K562 (cell line): ENCODE results near the gene MPDZ. TPM values are rescaled to one million over a fixed set of nuclear protein-coding genes. Genes with fewer than 3 reads are reported as not detected.
A peak's percentile ranks its signal among the peaks of the same experiment; 100 is the strongest.

Source experiments
- ATAC-seq: fragments of 200-7000 bp; cut with Tn5 transposase; 3 replicates; pipeline ENCODE4 v1.9.1; 2020; ENCODE audit warnings: moderate library complexity
- BruUV-seq: library from RNA; stranded (reverse); fragments of 400-500 nt; replicated peaks from 2 replicates; lab custom pipeline; 2021; lab: Mats Ljungman, UMichigan
- CTCF ChIA-PET: fragments of 300-600 bp; formaldehyde crosslinking; extraction: SDS; loops from one replicate; lab custom pipeline; 2021; ENCODE audit warnings: low intra/inter-chr PET ratio; lab: Yijun Ruan, JAX
- POLR2A ChIA-PET: fragments of 300-600, 350-650 bp; sonication (Branson Sonifier 250); formaldehyde crosslinking; extraction: SDS; loops from one replicate; lab custom pipeline; 2021; ENCODE audit warnings: antibody characterized with exemption, inconsistent platforms; lab: Yijun Ruan, JAX
- DNase-seq, 4 experiments: peaks; one replicate each; pipeline versions ENCODE4 v3.0.0 to v3.0.0-alpha.2; 2011 to 2018; ENCODE audit warnings: low spot score in 3 of 4, mixed read lengths in 3 of 4; ENCODE audit errors: extremely low read depth in 1 of 4
- FAIRE-seq: peaks from 2 replicates; lab custom pipeline; 2011; peaks lifted over from hg19 to GRCh38; lab: Jason Lieb, UNC
- H2AFZ ChIP-seq: 2 replicates; pipeline ENCODE4 v1.6.0; 2011; ENCODE audit warnings: low read depth, low read length, control low read depth, inconsistent platforms
- H3K27ac ChIP-seq: fragments of 200-600 bp; 3 replicates; pipeline ENCODE4 v1.8.0; 2011; ENCODE audit warnings: low read depth, mild to moderate bottlenecking, control low read depth, inconsistent platforms, low read length, moderate library complexity, mixed read lengths; ENCODE audit errors: extremely low read depth
- H3K27me3 ChIP-seq, 2 experiments: fragments of 300-600 bp in 1 of 2; 2 replicates in 1 of 2; 3 replicates in 1 of 2; pipeline versions ENCODE4 v1.6.0 to v1.8.0; 2011; ENCODE audit warnings: inconsistent platforms in 2 of 2, low read length in 2 of 2, mild to moderate bottlenecking in 1 of 2, mixed read lengths in 1 of 2, moderate library complexity in 1 of 2; ENCODE audit not compliant: control insufficient read depth in 2 of 2, insufficient read depth in 2 of 2
- H3K36me3 ChIP-seq: fragments of 300-600 bp; 3 replicates; pipeline ENCODE4 v1.8.0; 2011; ENCODE audit warnings: mild to moderate bottlenecking, low read length, inconsistent platforms; ENCODE audit not compliant: control insufficient read depth, insufficient read depth
- H3K4me1 ChIP-seq, 2 experiments: fragments of 200-600 bp in 1 of 2; replicated peaks in 1 of 2; 2 replicates in 1 of 2; 3 replicates in 1 of 2; pipeline versions ENCODE4 v1.5.1 to v1.8.0; 2011; ENCODE audit warnings: inconsistent platforms in 2 of 2, low read length in 2 of 2, mild to moderate bottlenecking in 1 of 2, mixed read lengths in 1 of 2, moderate library complexity in 1 of 2; ENCODE audit not compliant: control insufficient read depth in 2 of 2, insufficient read depth in 2 of 2
- H3K4me2 ChIP-seq: 2 replicates; pipeline ENCODE4 v1.6.1; 2011; ENCODE audit warnings: low read length, control low read depth, inconsistent platforms, mixed read lengths; ENCODE audit not compliant: insufficient read depth
- H3K4me3 ChIP-seq: fragments of 200-600 bp; sonication (generic), shearing (Covaris generic); 2 replicates; pipeline ENCODE4 v1.5.1; 2016; ENCODE audit warnings: control low read depth, inconsistent platforms
- H3K79me2 ChIP-seq: fragments of 200-600 bp; 3 replicates; pipeline ENCODE4 v1.8.0; 2011; ENCODE audit warnings: low read length, inconsistent platforms; ENCODE audit not compliant: control insufficient read depth, insufficient read depth
- H3K9ac ChIP-seq, 2 experiments: 2 replicates each; pipeline versions ENCODE4 v1.6.0 to v1.6.1; 2011; ENCODE audit warnings: low read depth in 2 of 2, low read length in 2 of 2, control low read depth in 1 of 2, inconsistent platforms in 1 of 2, mild to moderate bottlenecking in 1 of 2, mixed read lengths in 1 of 2; ENCODE audit not compliant: insufficient read depth in 1 of 2
- H3K9me1 ChIP-seq: one replicate; pipeline ENCODE4 v1.6.0; 2011; ENCODE audit warnings: inconsistent platforms, mild to moderate bottlenecking, low read length, moderate library complexity; ENCODE audit not compliant: control insufficient read depth, insufficient read depth
- H3K9me3 ChIP-seq: replicated peaks from 2 replicates; pipeline ENCODE4 v1.5.1; 2011; ENCODE audit warnings: low read depth, low read length, inconsistent platforms; ENCODE audit not compliant: control insufficient read depth, insufficient read depth
- H4K20me1 ChIP-seq: replicated peaks from 2 replicates; pipeline ENCODE4 v1.6.1; 2011; ENCODE audit warnings: low read length, inconsistent platforms, mixed read lengths; ENCODE audit not compliant: control insufficient read depth, insufficient read depth
- C11orf30 ChIP-seq: fragments of 450-650 bp; IDR thresholded peaks from 2 replicates; pipeline ENCODE4 v1.6.1; 2016; ENCODE audit warnings: low read depth, mild to moderate bottlenecking
- CHD1 ChIP-seq: fragments of 200-600 bp; sonication (generic); IDR thresholded peaks from one replicate; pipeline ENCODE4 v1.6.1; 2012; ENCODE audit warnings: mild to moderate bottlenecking, moderate library complexity, low read length, inconsistent platforms
- COPS2 ChIP-seq: fragments of 450-650 bp; conservative IDR thresholded peaks from 2 replicates; pipeline ENCODE4 v1.6.1; 2016; ENCODE audit warnings: mild to moderate bottlenecking, moderate library complexity
- ZNF316 ChIP-seq: fragments of 450-650 bp; IDR thresholded peaks from 2 replicates; pipeline ENCODE4 v1.6.1; 2016
- WGBS: fragments of 100-300 bp; shearing (Covaris generic); methylation state at CpG from one replicate; pipeline ENCODE4 v1.1.6; 2016; ENCODE audit warnings: low coverage, mixed read lengths; ENCODE audit not compliant: insufficient coverage; ENCODE audit errors: missing lambda C conversion rate; 5-methylcytosine and 5-hydroxymethylcytosine counted together
- in situ Hi-C: fragments of 300-500 bp; cut with MboI; formaldehyde crosslinking; loops from 4 replicates; pipeline ENCODE4 v1.15.0; 2018; ENCODE audit warnings: inconsistent platforms, mixed read lengths
- intact Hi-C: fragments of 100-400 bp; cut with micrococcal nuclease; formaldehyde crosslinking; loops from 2 replicates; pipeline ENCODE4 v1.14.2; 2022
- polyA plus RNA-seq, 8 experiments: library from polyadenylated mRNA; depleted of rRNA in 4 of 8; stranded (reverse) in 5 of 8; unstranded in 3 of 8; fragments of >200 nt; fragmentation: Nextera tagmentation in 2 of 8; fragmentation: Illumina TruSeq in 1 of 8; extraction: Ambion mirVana in 2 of 8; extraction: Trizol in 1 of 8; gene quantifications; 2 replicates each; pipeline versions ENCODE4 v1.2.1 to v1.2.3, GENCODE V29; 2011 to 2014; ENCODE audit warnings: inconsistent platforms in 1 of 8, missing spikeins in 1 of 8
- total RNA-seq, 7 experiments: library from RNA; depleted of rRNA in 6 of 7; stranded (reverse); fragments of >200 nt in 6 of 7; fragmentation: Illumina TruSeq in 2 of 7; extraction: Trizol in 2 of 7; gene quantifications; 2 replicates each; pipeline versions ENCODE4 v1.2.1 to v1.2.3, GENCODE V29; 2011 to 2021; ENCODE audit warnings: low replicate concordance in 1 of 7
- TF ChIP-seq, protein P1 (sequence below), 2 experiments: fragments of 450-650 bp; IDR thresholded peaks; 2 replicates each; pipeline ENCODE4 v1.6.1; 2016; ENCODE audit warnings: mild to moderate bottlenecking in 2 of 2, borderline replicate concordance in 1 of 2, low read depth in 1 of 2, moderate library complexity in 1 of 2

MPDZ gene
- total and polyA plus RNA-seq, 9 of the 15 experiments (the other 6 are each of a cell fraction or from before 2014, with no cell fraction given), result 3.9 to 13.2 (median 5.7) TPM

GRCh38 chr9:13220837-13221236 is 58.7 kb downstream of the MPDZ start:
- H3K36me3 ChIP-seq, result no peaks in the 10 kb centered on the region
- H3K9ac ChIP-seq, result no peak overlapping the region
- POLR2A ChIA-PET, result no interaction called here
- H3K9me3 ChIP-seq, result no peaks in the 10 kb centered on the region
- H3K4me3 ChIP-seq, result no peak overlapping the region
- no TSS peak for BruUV-seq
- H2AFZ ChIP-seq, result no peak overlapping the region
- H3K4me2 ChIP-seq, result no peak overlapping the region
- H3K4me1 ChIP-seq, result no peaks in the 10 kb centered on the region
- no peaks in the 10 kb centered on the region for H4K20me1 ChIP-seq
- in situ Hi-C loops, result no loop called here
- no peak for FAIRE-seq
- no peaks in the 10 kb centered on the region for H3K27me3 ChIP-seq
- WGBS, result 14% methylated on average over 1 of the region's 1 CpG
- H3K27ac ChIP-seq, result no peak overlapping the region
- TF ChIP-seq C11orf30, result peak; percentile 19; the same call in 1 of the 2 replicates
- TF ChIP-seq ZNF316, result peak; percentile 59; the same call in 1 of the 2 replicates
- TF ChIP-seq CHD1, result no peak
- TF ChIP-seq, all 486 proteins: peak for 2
- no peak for ATAC-seq
- DNase-seq, result no peak
- intact Hi-C loops, result no loop called here
- CTCF ChIA-PET, result no interaction called here
- no peaks in the 10 kb centered on the region for H3K9me1 ChIP-seq
- no peaks in the 10 kb centered on the region for H3K79me2 ChIP-seq

DNA sequence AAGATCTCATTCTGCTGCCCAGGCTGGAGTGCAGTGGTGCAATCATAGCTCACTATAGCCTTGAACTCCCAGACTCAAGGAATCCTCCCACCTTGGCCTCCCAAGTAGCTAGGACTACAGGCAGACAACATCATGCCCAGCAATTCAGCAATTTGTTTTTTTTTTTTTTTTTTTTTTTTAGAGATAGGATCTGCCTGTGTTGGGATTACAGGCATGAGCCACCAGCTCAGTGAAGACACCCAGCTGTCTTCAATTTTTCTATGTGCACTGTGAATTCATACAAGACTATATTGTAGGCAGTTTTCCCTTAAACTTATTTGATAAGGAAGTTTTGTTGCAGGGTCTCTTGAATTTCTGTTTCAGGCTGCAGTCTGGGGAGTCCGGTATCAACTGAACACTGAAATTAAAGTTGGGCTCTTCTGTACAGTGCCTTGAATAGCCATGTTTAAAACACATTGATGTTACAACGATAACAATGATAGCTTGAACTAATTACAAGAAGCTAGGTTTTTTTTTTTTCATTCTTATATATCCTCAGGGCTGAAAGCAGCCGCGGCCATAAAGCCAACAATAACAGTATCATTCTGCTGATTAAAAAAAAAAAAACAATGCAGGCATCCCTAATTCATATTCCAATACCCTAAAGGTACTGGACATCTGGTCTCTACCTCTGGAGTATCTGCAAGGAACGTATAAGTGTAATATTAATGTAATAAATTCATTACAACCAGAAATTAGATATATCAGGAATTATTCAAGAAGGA is 63.5 kb downstream of the MPDZ start:
- no peaks in the 10 kb centered on the region for H4K20me1 ChIP-seq
- no peak overlapping the region for H3K4me3 ChIP-seq
- WGBS, result 70% methylated on average over 3 of the region's 5 CpGs
- no peak for ATAC-seq
- CTCF ChIA-PET, result no interaction called here
- BruUV-seq, result no TSS peak
- in situ Hi-C loops, result no loop called here
- H3K4me2 ChIP-seq, result no peak overlapping the region
- no peak overlapping the region for H3K27ac ChIP-seq
- H3K4me1 ChIP-seq, result no peaks in the 10 kb centered on the region
- no peak overlapping the region for H3K9ac ChIP-seq
- no peaks in the 10 kb centered on the region for H3K79me2 ChIP-seq
- POLR2A ChIA-PET, result no interaction called here
- H3K27me3 ChIP-seq, result no peaks in the 10 kb centered on the region
- H3K36me3 ChIP-seq, result no peaks in the 10 kb centered on the region
- H3K9me1 ChIP-seq, result no peaks in the 10 kb centered on the region
- H2AFZ ChIP-seq, result no peak overlapping the region
- H3K9me3 ChIP-seq, result no peaks in the 10 kb centered on the region
- intact Hi-C loops, result no loop called here
- FAIRE-seq, result no peak
- DNase-seq, result no peak
- TF ChIP-seq, protein P1, sequence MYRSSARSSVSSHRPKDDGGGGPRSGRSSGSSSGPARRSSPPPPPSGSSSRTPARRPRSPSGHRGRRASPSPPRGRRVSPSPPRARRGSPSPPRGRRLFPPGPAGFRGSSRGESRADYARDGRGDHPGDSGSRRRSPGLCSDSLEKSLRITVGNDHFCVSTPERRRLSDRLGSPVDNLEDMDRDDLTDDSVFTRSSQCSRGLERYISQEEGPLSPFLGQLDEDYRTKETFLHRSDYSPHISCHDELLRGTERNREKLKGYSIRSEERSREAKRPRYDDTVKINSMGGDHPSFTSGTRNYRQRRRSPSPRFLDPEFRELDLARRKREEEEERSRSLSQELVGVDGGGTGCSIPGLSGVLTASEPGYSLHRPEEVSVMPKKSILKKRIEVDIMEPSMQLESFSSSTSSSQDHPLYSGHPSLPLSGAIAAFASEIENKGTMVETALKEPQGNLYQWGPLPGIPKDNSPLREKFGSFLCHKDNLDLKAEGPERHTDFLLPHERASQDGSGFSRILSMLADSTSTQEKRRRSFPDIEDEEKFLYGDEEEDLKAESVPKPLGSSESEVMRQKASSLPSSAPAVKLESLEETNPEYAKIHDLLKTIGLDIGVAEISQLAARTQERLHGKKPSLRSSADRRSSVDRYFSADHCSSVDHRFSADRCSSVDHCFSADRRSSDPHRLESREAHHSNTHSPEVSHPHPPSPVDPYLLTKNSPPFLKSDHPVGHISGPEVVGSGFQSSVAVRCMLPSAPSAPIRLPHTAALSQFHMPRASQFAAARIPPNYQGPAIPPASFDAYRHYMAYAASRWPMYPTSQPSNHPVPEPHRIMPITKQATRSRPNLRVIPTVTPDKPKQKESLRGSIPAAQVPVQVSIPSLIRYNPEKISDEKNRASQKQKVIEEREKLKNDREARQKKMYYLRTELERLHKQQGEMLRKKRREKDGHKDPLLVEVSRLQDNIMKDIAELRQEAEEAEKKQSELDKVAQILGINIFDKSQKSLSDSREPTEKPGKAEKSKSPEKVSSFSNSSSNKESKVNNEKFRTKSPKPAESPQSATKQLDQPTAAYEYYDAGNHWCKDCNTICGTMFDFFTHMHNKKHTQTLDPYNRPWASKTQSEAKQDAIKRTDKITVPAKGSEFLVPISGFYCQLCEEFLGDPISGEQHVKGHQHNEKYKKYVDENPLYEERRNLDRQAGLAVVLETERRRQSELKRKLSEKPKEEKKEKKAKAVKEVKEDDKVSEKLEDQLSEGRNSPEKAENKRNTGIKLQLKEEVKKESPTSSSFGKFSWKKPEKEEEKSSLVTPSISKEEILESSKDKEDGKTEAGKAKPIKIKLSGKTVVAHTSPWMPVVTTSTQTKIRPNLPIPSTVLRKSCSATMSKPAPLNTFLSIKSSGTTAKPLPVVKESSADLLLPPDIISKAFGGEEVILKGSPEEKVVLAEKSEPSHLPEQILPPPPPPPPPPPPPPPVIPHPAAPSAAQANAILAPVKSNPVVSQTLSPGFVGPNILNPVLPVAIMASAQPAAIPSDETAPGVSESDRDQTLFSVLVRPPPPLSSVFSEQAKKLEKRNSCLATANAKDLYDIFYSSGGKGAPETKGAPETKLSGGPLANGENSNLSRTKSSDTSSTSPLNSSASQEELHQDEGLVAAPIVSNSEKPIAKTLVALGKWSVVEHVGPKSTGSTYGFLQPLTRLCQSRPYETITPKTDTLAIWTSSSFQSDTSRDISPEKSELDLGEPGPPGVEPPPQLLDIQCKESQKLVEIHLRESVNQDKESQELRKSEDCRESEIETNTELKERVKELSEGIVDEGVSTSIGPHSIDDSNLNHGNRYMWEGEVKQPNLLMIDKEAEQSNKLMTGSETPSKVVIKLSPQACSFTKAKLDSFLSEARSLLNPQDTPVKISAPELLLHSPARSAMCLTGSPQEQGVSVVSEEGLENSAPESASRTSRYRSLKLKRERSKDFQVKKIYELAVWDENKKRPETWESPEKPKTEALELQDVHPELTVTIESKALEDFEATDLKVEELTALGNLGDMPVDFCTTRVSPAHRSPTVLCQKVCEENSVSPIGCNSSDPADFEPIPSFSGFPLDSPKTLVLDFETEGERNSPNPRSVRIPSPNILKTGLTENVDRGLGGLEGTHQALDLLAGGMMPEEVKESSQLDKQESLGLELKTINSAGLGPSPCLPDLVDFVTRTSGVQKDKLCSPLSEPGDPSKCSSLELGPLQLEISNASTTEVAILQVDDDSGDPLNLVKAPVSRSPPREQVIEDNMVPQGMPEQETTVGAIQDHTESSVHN (IDR thresholded peaks at IDR 0.05; ENCODE audit: borderline replicate concordance in 1 of 2, low read depth in 1 of 2), result no peak
- no peak for TF ChIP-seq COPS2
